ENCODE data around the gene STK17B. TPM values are rescaled to one million over a fixed set of nuclear protein-coding genes. Genes with fewer than 3 reads are reported as not detected.

STK17B gene
- total RNA-seq (ENCODE audit: unreplicated experiment), result 7.9 TPM
- long read RNA-seq, full-length matches to known transcripts, result 2 of 4 reads
- long read RNA-seq, partial matches to known transcripts, result 0 of 4 reads
- long read RNA-seq, other reads (novel, unspliced or antisense), result 2 of 4 reads

GRCh38 chr2:196171248-196171871 is at the start of gene STK17B:
Gene STK17B (minus strand): TSS chr2:196171578. CDS start chr2:196163383, 8,195 bp downstream.
- peak within 1 kb of the TSS; percentile 94 for H3K4me3 Mint-ChIP-seq (ENCODE audit: unreplicated experiment)
- DNase-seq (ENCODE audit: low spot score), result peak; percentile 92
- H3K27me3 Mint-ChIP-seq (ENCODE audit: unreplicated experiment), result peaks cover 1% of the 10 kb centered on the region
- H3K4me1 Mint-ChIP-seq (ENCODE audit: unreplicated experiment), result peaks cover 27% of the 10 kb centered on the region
- H3K27ac Mint-ChIP-seq (ENCODE audit: unreplicated experiment), result peak within 1 kb of the TSS; percentile 62
- H3K9me3 Mint-ChIP-seq (ENCODE audit: unreplicated experiment), result no peaks in the 10 kb centered on the region
- peaks cover 9% of the 10 kb centered on the region for H3K36me3 Mint-ChIP-seq (ENCODE audit: low read depth, unreplicated experiment)
- TF ChIP-seq CTCF (IDR thresholded peaks at IDR 0.05; ENCODE audit: unreplicated experiment), result no peak

GRCh38 chr2:196220671-196221070 is 49.3 kb upstream of the STK17B start:
- H3K9me3 Mint-ChIP-seq (ENCODE audit: unreplicated experiment), result no peaks in the 10 kb centered on the region
- no peak for DNase-seq (ENCODE audit: low spot score)
- H3K27me3 Mint-ChIP-seq (ENCODE audit: unreplicated experiment), result peaks cover 2% of the 10 kb centered on the region
- no peak overlapping the region for H3K4me3 Mint-ChIP-seq (ENCODE audit: unreplicated experiment)
- no peak for TF ChIP-seq CTCF (IDR thresholded peaks at IDR 0.05; ENCODE audit: unreplicated experiment)
- no peak overlapping the region for H3K27ac Mint-ChIP-seq (ENCODE audit: unreplicated experiment)
- H3K4me1 Mint-ChIP-seq (ENCODE audit: unreplicated experiment), result no peaks in the 10 kb centered on the region
- H3K36me3 Mint-ChIP-seq (ENCODE audit: low read depth, unreplicated experiment), result peaks cover 10% of the 10 kb centered on the region

- no peak overlapping the region for H3K27ac Mint-ChIP-seq (ENCODE audit: unreplicated experiment)
- peaks cover 2% of the 10 kb centered on the region for H3K27me3 Mint-ChIP-seq (ENCODE audit: unreplicated experiment)
- no peaks in the 10 kb centered on the region for H3K9me3 Mint-ChIP-seq (ENCODE audit: unreplicated experiment)
- no peaks in the 10 kb centered on the region for H3K4me1 Mint-ChIP-seq (ENCODE audit: unreplicated experiment)
- no peak for DNase-seq (ENCODE audit: low spot score)
- H3K4me3 Mint-ChIP-seq (ENCODE audit: unreplicated experiment), result no peak overlapping the region
- peaks cover 14% of the 10 kb centered on the region for H3K36me3 Mint-ChIP-seq (ENCODE audit: low read depth, unreplicated experiment)
- no peak for TF ChIP-seq CTCF (IDR thresholded peaks at IDR 0.05; ENCODE audit: unreplicated experiment)
Measured at GRCh38 chr2:196219671-196220070, 48.3 kb upstream of the STK17B start.

- no peaks in the 10 kb centered on the region for H3K27me3 Mint-ChIP-seq (ENCODE audit: unreplicated experiment)
- no peaks in the 10 kb centered on the region for H3K9me3 Mint-ChIP-seq (ENCODE audit: unreplicated experiment)
- H3K4me3 Mint-ChIP-seq (ENCODE audit: unreplicated experiment), result no peak overlapping the region
- H3K4me1 Mint-ChIP-seq (ENCODE audit: unreplicated experiment), result no peaks in the 10 kb centered on the region
- H3K36me3 Mint-ChIP-seq (ENCODE audit: low read depth, unreplicated experiment), result peaks cover 8% of the 10 kb centered on the region
- DNase-seq (ENCODE audit: low spot score), result no peak
- no peak for TF ChIP-seq CTCF (IDR thresholded peaks at IDR 0.05; ENCODE audit: unreplicated experiment)
- no peak overlapping the region for H3K27ac Mint-ChIP-seq (ENCODE audit: unreplicated experiment)
Measured at GRCh38 chr2:196218106-196218505, 46.7 kb upstream of the STK17B start.

GRCh38 chr2:196217116-196217515 is 45.7 kb upstream of the STK17B start:
- no peaks in the 10 kb centered on the region for H3K4me1 Mint-ChIP-seq (ENCODE audit: unreplicated experiment)
- TF ChIP-seq CTCF (IDR thresholded peaks at IDR 0.05; ENCODE audit: unreplicated experiment), result no peak
- H3K36me3 Mint-ChIP-seq (ENCODE audit: low read depth, unreplicated experiment), result peaks cover 16% of the 10 kb centered on the region
- no peak for DNase-seq (ENCODE audit: low spot score)
- H3K27ac Mint-ChIP-seq (ENCODE audit: unreplicated experiment), result no peak overlapping the region
- H3K4me3 Mint-ChIP-seq (ENCODE audit: unreplicated experiment), result no peak overlapping the region
- H3K9me3 Mint-ChIP-seq (ENCODE audit: unreplicated experiment), result no peaks in the 10 kb centered on the region
- H3K27me3 Mint-ChIP-seq (ENCODE audit: unreplicated experiment), result no peaks in the 10 kb centered on the region

Data from endothelial cell (in vitro differentiated cells).